ENCODE measurements around the gene STMND1. TPM values are rescaled to one million over a fixed set of nuclear protein-coding genes. Genes with fewer than 3 reads are reported as not detected.

The STMND1 gene
- total and polyA plus RNA-seq, 2 of the 8 experiments (the other 6 are each of a cell fraction or from before 2014, with no cell fraction given) = not detected

DNA sequence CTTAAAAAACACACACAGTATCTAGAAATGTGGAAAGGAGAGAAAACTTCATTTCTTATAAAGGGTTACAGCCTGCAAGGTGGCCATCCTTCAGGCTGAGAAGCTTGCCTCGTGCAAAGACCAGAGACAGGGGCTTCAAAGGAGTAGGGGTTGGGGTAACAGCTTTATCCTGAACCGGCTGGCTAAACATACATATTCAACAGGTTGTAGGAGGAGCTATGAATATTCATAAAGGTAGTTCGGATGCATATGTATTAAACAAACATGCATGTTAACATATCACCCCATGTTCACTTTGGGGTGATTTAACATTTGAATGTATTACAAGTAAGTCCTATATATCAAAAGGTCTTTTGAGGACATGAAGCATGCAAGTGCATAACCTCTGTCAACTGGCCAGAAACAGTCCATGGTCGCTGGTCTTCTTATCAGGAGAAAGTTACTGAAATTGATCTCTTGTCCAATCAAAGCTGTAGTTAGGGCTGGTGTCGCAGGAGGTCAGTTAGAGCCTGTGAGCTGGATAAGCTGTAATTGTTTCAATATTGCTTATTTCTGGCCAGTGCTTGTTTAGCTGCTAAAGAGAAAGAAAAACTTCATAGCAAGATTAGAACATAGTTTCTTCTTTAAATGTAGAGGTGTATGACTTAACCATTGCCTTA, 2.3 kb upstream of the STMND1 start:
- Histone ChIP-seq H3K4me3 (ENCODE audit: extremely low read depth in 1 of 4, insufficient read depth in 2 of 4, low read depth in 3 of 4, low read length in 4 of 4) (no peak overlapping the region), H4K20me1 (replicated peaks in 1 of 2; ENCODE audit: control insufficient read depth in 1 of 2, insufficient read depth in 2 of 2, low read length in 2 of 2) (no peaks in the 10 kb centered on the region), H2AFZ (ENCODE audit: low read length) (no peak overlapping the region), H3K79me2 (ENCODE audit: control insufficient read depth in 1 of 2, insufficient read depth in 2 of 2, low read length in 2 of 2) (no peaks in the 10 kb centered on the region), H2BK20ac (ENCODE audit: low read length) (no peak overlapping the region), H3K18ac (ENCODE audit: extremely low read depth, low read length) (no peak overlapping the region), H3K27ac (ENCODE audit: low read depth, low read length) (no peak overlapping the region), H3K56ac (replicated peaks; ENCODE audit: insufficient read length, low read depth, low read length) (no peak overlapping the region), H2BK12ac (ENCODE audit: low read depth, low read length) (no peak overlapping the region), H2BK15ac (ENCODE audit: low read length) (no peak overlapping the region), H3K9ac (replicated peaks in 1 of 4; ENCODE audit: extremely low read depth in 1 of 4, low read depth in 3 of 4, low read length in 3 of 4) (no peak overlapping the region), H3K14ac (ENCODE audit: insufficient read length) (no peak overlapping the region), H3K79me1 (ENCODE audit: low read depth, low read length) (no peaks in the 10 kb centered on the region), H3K23ac (ENCODE audit: insufficient read length) (no peak overlapping the region), H3K9me3 (ENCODE audit: insufficient read depth in 2 of 2, low read depth in 1 of 2, low read length in 1 of 2) (no peaks in the 10 kb centered on the region), H2AK5ac (ENCODE audit: low read depth, low read length) (no peak overlapping the region), H3K27me3 (replicated peaks in 1 of 4; ENCODE audit: control insufficient read depth in 3 of 4, extremely low read depth in 1 of 4, insufficient read depth in 3 of 4, low read length in 3 of 4) (peaks cover 5 to 23% (median 22%) of the 10 kb centered on the region in 4 experiments), H3K4me2 (ENCODE audit: insufficient read depth in 1 of 2, low read depth in 2 of 2, low read length in 2 of 2) (no peak overlapping the region), H3K4me1 (replicated peaks in 1 of 4; ENCODE audit: control insufficient read depth in 3 of 4, insufficient read depth in 4 of 4, low read length in 3 of 4) (peaks cover 0 to 2% (median under 1%) of the 10 kb centered on the region in 4 experiments; a peak in 2 of 7 replicates), H4K5ac (ENCODE audit: insufficient read length, low read depth, low read length) (no peak overlapping the region), H3K23me2 (ENCODE audit: low read depth, low read length) (peaks cover 7% of the 10 kb centered on the region; the same call in 1 of the 2 replicates), H3K36me3 (ENCODE audit: control insufficient read depth in 2 of 4, insufficient read depth in 4 of 4, low read length in 3 of 4) (no peaks in the 10 kb centered on the region), H4K8ac (ENCODE audit: extremely low read depth, insufficient read depth, low read length) (no peak overlapping the region), H2BK5ac (ENCODE audit: low read depth, low read length) (no peak overlapping the region), H3K4ac (replicated peaks; ENCODE audit: insufficient read length, low read depth, low read length) (no peak overlapping the region), H4K91ac (replicated peaks; ENCODE audit: insufficient read length, low read length) (no peak overlapping the region), H2BK120ac (replicated peaks; ENCODE audit: low read depth, low read length) (no peak overlapping the region)
- DNase-seq (ENCODE audit: low read depth in 1 of 2, low spot score in 2 of 2) = no peak
- POLR2A ChIA-PET (ENCODE audit: partially characterized antibody) = interaction anchor here (0.6 kb wide), 1 partner anchor 340 kb away, joined by 3 read pairs; no protein-coding TSS in a partner anchor
- FAIRE-seq = no peak
- CTCF ChIA-PET (ENCODE audit: partially characterized antibody) = interaction anchor here (0.7 to 1.3 kb wide), 2 partner anchors 9 to 13 kb away, joined by 3 to 8 read pairs; no protein-coding TSS in a partner anchor
- TF ChIP-seq SIN3A (conservative IDR thresholded peaks at IDR 0.05 in 1 of 2, IDR thresholded peaks at IDR 0.05 in 1 of 2; ENCODE audit: low read depth in 1 of 2, low read length in 2 of 2) = no peak
- TF ChIP-seq KDM5A (IDR thresholded peaks at IDR 0.05; ENCODE audit: low read length) = no peak
- TF ChIP-seq BCL11A (IDR thresholded peaks at IDR 0.05; ENCODE audit: low read depth in 2 of 2, low read length in 2 of 2) = no peak
- no peak for TF ChIP-seq RXRA (IDR thresholded peaks at IDR 0.05; ENCODE audit: insufficient read depth, low read depth, low read length)
- no peak for TF ChIP-seq EGR1 (IDR thresholded peaks at IDR 0.05; ENCODE audit: borderline replicate concordance, low read depth, low read length)
- no peak for TF ChIP-seq RAD21 (IDR thresholded peaks at IDR 0.05 in 1 of 2, conservative IDR thresholded peaks at IDR 0.05 in 1 of 2; ENCODE audit: low read depth in 2 of 2, low read length in 2 of 2)
- TF ChIP-seq CTCF (IDR thresholded peaks at IDR 0.05; ENCODE audit: control extremely low read depth in 1 of 3, insufficient read depth in 1 of 3, low read depth in 1 of 3, low read length in 3 of 3) = no peak
- no peak for TF ChIP-seq POLR2A (IDR thresholded peaks at IDR 0.05; ENCODE audit: control extremely low read depth in 1 of 2, low read depth in 2 of 2, low read length in 2 of 2)
- TF ChIP-seq NANOG (IDR thresholded peaks at IDR 0.05; ENCODE audit: insufficient read depth, low read depth, low read length, poor library complexity, severe bottlenecking) = no peak
- 80% methylated on average over 5 of the region's 5 CpGs; no CpG with 5 or more reads in 1 of the 2 experiments for WGBS, 2 experiments (ENCODE audit: extremely low coverage in 1 of 2, insufficient coverage in 1 of 2, insufficient read length in 1 of 2, insufficient replicate concordance in 2 of 2, low coverage in 1 of 2, low lambda C conversion rate in 2 of 2, missing lambda C conversion rate in 1 of 2)

Data from H1 (cell line).